22Rv1 (cell line): ENCODE measurements around the gene YKT6.

Experiments
- ZFX ChIP-seq: fragments of 450-650 bp; IDR thresholded peaks from 2 replicates; pipeline ENCODE4 v1.6.1; 2017; ENCODE audit warnings: antibody characterized with exemption, borderline replicate concordance
- TF ChIP-seq, protein P1 (sequence below): fragments of 450-650 bp; IDR thresholded peaks from 2 replicates; pipeline ENCODE4 v1.5.1; 2017; ENCODE audit warnings: mild to moderate bottlenecking

DNA sequence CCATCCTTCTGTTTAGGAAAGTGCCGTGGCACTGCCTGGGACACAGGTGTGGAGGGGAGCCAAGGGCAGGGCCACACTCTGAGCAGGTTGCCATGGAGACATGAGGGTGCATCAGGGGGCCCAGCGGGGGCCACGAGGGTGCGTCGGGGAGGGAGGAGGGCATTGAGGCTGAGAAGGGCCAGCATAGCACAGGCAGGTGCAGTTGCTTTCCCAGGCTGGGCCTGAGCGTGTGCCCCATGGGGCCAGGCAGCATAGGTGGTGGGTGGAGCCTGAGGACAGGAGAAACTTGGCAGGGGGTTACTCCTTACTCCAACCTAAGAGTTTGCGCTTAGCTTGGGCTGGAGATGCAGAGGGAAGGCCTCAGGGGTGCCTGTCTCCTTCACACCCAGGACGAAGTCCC is 15.2 kb downstream of the YKT6 start:
- TF ChIP-seq, protein P1, sequence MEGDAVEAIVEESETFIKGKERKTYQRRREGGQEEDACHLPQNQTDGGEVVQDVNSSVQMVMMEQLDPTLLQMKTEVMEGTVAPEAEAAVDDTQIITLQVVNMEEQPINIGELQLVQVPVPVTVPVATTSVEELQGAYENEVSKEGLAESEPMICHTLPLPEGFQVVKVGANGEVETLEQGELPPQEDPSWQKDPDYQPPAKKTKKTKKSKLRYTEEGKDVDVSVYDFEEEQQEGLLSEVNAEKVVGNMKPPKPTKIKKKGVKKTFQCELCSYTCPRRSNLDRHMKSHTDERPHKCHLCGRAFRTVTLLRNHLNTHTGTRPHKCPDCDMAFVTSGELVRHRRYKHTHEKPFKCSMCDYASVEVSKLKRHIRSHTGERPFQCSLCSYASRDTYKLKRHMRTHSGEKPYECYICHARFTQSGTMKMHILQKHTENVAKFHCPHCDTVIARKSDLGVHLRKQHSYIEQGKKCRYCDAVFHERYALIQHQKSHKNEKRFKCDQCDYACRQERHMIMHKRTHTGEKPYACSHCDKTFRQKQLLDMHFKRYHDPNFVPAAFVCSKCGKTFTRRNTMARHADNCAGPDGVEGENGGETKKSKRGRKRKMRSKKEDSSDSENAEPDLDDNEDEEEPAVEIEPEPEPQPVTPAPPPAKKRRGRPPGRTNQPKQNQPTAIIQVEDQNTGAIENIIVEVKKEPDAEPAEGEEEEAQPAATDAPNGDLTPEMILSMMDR, result no peak
- no peak for TF ChIP-seq ZFX
